GM12878 (cell line): Measurements from ENCODE around the gene FAM163B. TPM values are rescaled to one million over a fixed set of nuclear protein-coding genes. Genes with fewer than 3 reads are reported as not detected.
"Not testable (repeated sequence)": the region's sequence is repeated elsewhere in the genome, so short reads cannot be mapped to it uniquely, and the experiment has no call there.

Source experiments
- ATAC-seq: fragments of 200-7000 bp; cut with Tn5 transposase; 3 replicates; pipeline ENCODE4 v1.9.1; 2020; ENCODE audit warnings: mild to moderate bottlenecking, moderate library complexity
- BruUV-seq: library from RNA; stranded (reverse); fragments of 400-500 nt; replicated peaks from 2 replicates; lab custom pipeline; 2021; lab: Mats Ljungman, UMichigan
- CTCF ChIA-PET: fragments of 300-600 bp; sonication (Branson Sonifier 250); formaldehyde crosslinking; extraction: SDS; loops from one replicate; lab custom pipeline; 2021; ENCODE audit warnings: inconsistent platforms; lab: Yijun Ruan, JAX
- POLR2A ChIA-PET: fragments of 350-600 bp; formaldehyde crosslinking; extraction: SDS; loops from one replicate; lab custom pipeline; 2021; ENCODE audit warnings: inconsistent platforms; lab: Charles Lee
- RAD21 ChIA-PET: fragments of 300-600 bp; sonication (Branson Sonifier 250); formaldehyde crosslinking; loops from one replicate; lab custom pipeline; 2023; ENCODE audit warnings: antibody characterized with exemption; ENCODE audit not compliant: unreplicated experiment; lab: Charles Lee
- SMC1A ChIA-PET: fragments of 300-600 bp; sonication (Branson Sonifier 250); formaldehyde crosslinking; loops from one replicate; lab custom pipeline; 2023; ENCODE audit not compliant: unreplicated experiment, uncharacterized antibody; lab: Charles Lee
- DNase-seq: peaks from one replicate; pipeline ENCODE4 v3.0.0-alpha.2; 2011; ENCODE audit warnings: low read depth, low spot score
- FAIRE-seq: peaks from 3 replicates; lab custom pipeline; 2011; peaks lifted over from hg19 to GRCh38; lab: Jason Lieb, UNC
- H2AFZ ChIP-seq: 2 replicates; pipeline ENCODE4 v1.6.0; 2011; ENCODE audit warnings: low read depth, low read length, control low read depth; ENCODE audit not compliant: control insufficient read depth
- H3K27ac ChIP-seq: 2 replicates; pipeline ENCODE4 v1.5.1; 2011; ENCODE audit warnings: control low read depth; ENCODE audit not compliant: control insufficient read depth, insufficient read depth
- H3K27me3 ChIP-seq, 2 experiments: replicated peaks in 1 of 2; 2 replicates each; pipeline versions ENCODE4 v1.6.0 to v1.6.1; 2011; ENCODE audit warnings: low read length in 1 of 2; ENCODE audit not compliant: control insufficient read depth in 2 of 2, insufficient read depth in 2 of 2
- H3K36me3 ChIP-seq, 2 experiments: 2 replicates each; pipeline ENCODE4 v1.5.1; 2011; ENCODE audit warnings: low read length in 1 of 2; ENCODE audit not compliant: control insufficient read depth in 2 of 2, insufficient read depth in 2 of 2
- H3K4me1 ChIP-seq: 2 replicates; pipeline ENCODE4 v1.6.1; 2011; ENCODE audit warnings: mild to moderate bottlenecking, low read length, moderate library complexity, mixed read lengths; ENCODE audit not compliant: control insufficient read depth, insufficient read depth
- H3K4me2 ChIP-seq: 2 replicates; pipeline ENCODE4 v1.6.0; 2011; ENCODE audit warnings: control low read depth; ENCODE audit not compliant: control insufficient read depth, insufficient read depth
- H3K4me3 ChIP-seq: fragments of 200-600 bp; sonication (generic); 2 replicates; pipeline ENCODE4 v1.5.1; 2016
- H3K79me2 ChIP-seq: 2 replicates; pipeline ENCODE4 v1.6.0; 2011; ENCODE audit warnings: low read length; ENCODE audit not compliant: control insufficient read depth, insufficient read depth
- H3K9ac ChIP-seq: 2 replicates; pipeline ENCODE4 v1.8.0; 2011; ENCODE audit warnings: low read length, control low read depth, mixed read lengths; ENCODE audit not compliant: control insufficient read depth, insufficient read depth
- H3K9me3 ChIP-seq: replicated peaks from 3 replicates; pipeline ENCODE4 v1.5.1; 2011; ENCODE audit warnings: mild to moderate bottlenecking, low read length; ENCODE audit not compliant: control insufficient read depth, insufficient read depth
- H4K20me1 ChIP-seq: 2 replicates; pipeline ENCODE4 v1.6.0; 2011; ENCODE audit not compliant: control insufficient read depth, insufficient read depth
- CEBPB ChIP-seq, 2 experiments: fragments of 150-350 bp in 1 of 2; IDR thresholded peaks; 2 replicates each; pipeline ENCODE4 v1.6.1; 2012 to 2014; ENCODE audit warnings: low read depth in 2 of 2, low read length in 2 of 2, borderline replicate concordance in 1 of 2, inconsistent platforms in 1 of 2
- HDAC6 ChIP-seq: fragments of 200-600 bp; sonication (generic); IDR thresholded peaks from one replicate; pipeline ENCODE4 v1.8.0; 2017; ENCODE audit warnings: antibody characterized with exemption; ENCODE audit not compliant: unreplicated experiment
- PBX3 ChIP-seq: IDR thresholded peaks from 2 replicates; pipeline ENCODE4 v1.6.1; 2011; ENCODE audit warnings: mild to moderate bottlenecking, low read depth, low read length, moderate library complexity; ENCODE audit not compliant: insufficient replicate concordance
- REST ChIP-seq: IDR thresholded peaks from 2 replicates; pipeline ENCODE4 v1.6.1; 2012; ENCODE audit warnings: mild to moderate bottlenecking, low read depth, low read length
- SP1 ChIP-seq: IDR thresholded peaks from one replicate; pipeline ENCODE4 v1.6.1; 2011; ENCODE audit warnings: low read depth, low read length
- STAT1 ChIP-seq: fragments of 450-650 bp; conservative IDR thresholded peaks from 2 replicates; pipeline ENCODE4 v1.6.1; 2014; ENCODE audit warnings: antibody characterized with exemption, mild to moderate bottlenecking
- WGBS: methylation state at CpG from one replicate; pipeline ENCODE4 v1.1.6; 2016; ENCODE audit warnings: low lambda C conversion rate; ENCODE audit not compliant: insufficient replicate concordance, insufficient coverage; ENCODE audit errors: missing lambda C conversion rate; 5-methylcytosine and 5-hydroxymethylcytosine counted together
- in situ Hi-C: fragments of 300-500 bp; cut with MboI; formaldehyde crosslinking; loops from 9 replicates; pipeline ENCODE4 v1.14.3; 2018; ENCODE audit warnings: mixed read lengths
- intact Hi-C: fragments of 100-400 bp; cut with micrococcal nuclease; formaldehyde crosslinking; loops from one replicate; pipeline ENCODE4 v1.14.2; 2022; ENCODE audit not compliant: unreplicated experiment
- polyA plus RNA-seq, 11 experiments: library from polyadenylated mRNA; depleted of rRNA in 4 of 11; unstranded in 6 of 11; stranded (reverse) in 5 of 11; fragments of >200 nt; fragmentation: Nextera tagmentation in 4 of 11; fragmentation: Illumina TruSeq in 1 of 11; extraction: Ambion mirVana in 4 of 11; extraction: Trizol in 1 of 11; gene quantifications; 1 replicate in 1 of 11; 2 replicates in 10 of 11; pipeline versions ENCODE4 v1.2.1 to v1.2.3, GENCODE V29; 2011 to 2016; ENCODE audit warnings: inconsistent platforms in 2 of 11, missing spikeins in 2 of 11, low read depth in 1 of 11
- total RNA-seq, 4 experiments: library from RNA; depleted of rRNA in 3 of 4; stranded (reverse); fragments of >200 nt in 3 of 4; fragmentation: Illumina TruSeq in 1 of 4; extraction: Trizol in 1 of 4; gene quantifications; 2 replicates each; pipeline versions ENCODE4 v1.2.1 to v1.2.3, GENCODE V29; 2013 to 2021

The FAM163B gene
- total and polyA plus RNA-seq, 10 of the 15 experiments (the other 5 are each of a cell fraction or from before 2014, with no cell fraction given), result not detected

DNA sequence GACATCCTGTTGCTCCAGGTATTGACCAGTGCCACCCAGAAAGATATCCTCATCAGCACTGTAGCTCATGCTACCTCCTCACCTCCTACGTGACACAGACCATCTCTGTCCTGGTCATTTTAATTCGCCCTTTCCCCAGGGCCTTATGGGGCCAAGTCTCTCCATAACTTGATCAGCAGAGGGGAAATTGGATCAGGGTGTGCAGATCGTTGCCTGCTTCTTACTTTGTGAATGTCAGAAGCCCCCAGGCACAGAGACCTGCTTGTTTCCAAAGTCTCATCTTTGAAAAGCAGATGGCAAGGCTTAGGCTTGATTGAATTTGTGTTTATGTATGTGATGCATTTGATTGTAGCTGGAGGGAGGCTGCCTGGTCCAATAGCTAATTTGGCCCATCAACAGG lies 18.2 kb upstream of the FAM163B start (continued):
- no peak for TF ChIP-seq HDAC6
- no peak for TF ChIP-seq SP1

DNA sequence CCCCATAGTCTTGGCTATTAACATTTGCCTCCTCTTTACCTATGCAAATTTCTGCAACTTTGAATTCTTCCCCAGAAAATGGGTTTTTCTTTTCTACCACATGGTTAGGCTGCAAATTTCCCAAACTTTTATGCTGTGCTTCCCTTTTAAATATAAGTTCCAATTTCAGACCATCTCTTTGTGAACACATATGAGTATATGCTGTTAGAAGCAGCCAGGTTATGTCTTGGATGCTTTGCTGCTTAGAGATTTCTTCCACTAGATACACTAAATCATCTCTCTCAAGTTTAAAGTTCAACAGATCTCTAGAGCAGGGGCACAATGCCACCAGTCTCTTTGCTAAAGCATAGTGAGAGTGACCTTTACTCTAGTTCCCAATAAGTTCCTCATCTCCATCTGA lies 16.8 kb upstream of the FAM163B start:
- FAIRE-seq, ATAC-seq, H3K79me2 ChIP-seq, RAD21 ChIA-PET, H4K20me1 ChIP-seq, CTCF ChIA-PET, H3K9me3 ChIP-seq, H3K9ac ChIP-seq, H3K4me2 ChIP-seq, SMC1A ChIA-PET, H3K27me3 ChIP-seq, POLR2A ChIA-PET, H3K27ac ChIP-seq, intact Hi-C loops, in situ Hi-C loops, H3K4me3 ChIP-seq, H2AFZ ChIP-seq, DNase-seq, H3K36me3 ChIP-seq, H3K4me1 ChIP-seq, BruUV-seq: not testable (repeated sequence)

DNA sequence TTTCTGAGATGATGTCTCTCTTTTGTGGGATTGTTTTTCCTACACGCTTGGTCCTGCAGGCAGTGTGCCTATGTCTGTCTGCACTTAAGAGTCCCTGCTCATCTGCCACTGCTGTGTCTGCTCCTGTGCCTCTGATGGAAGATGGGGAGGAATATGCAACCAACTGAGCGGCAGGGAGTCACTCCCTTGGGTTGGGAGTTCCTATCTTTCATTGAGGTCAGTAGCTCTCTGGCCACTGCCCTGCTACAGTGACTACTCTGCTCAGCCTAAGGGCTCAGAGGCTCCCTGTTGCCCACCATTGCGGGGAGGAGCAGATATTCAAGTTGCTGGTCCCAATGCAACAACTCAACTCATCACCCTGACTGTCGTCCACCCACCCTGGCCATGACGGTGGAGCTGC lies 13.4 kb upstream of the FAM163B start:
- ChIA-PET POLR2A (no interaction called here), CTCF (no interaction called here), SMC1A (no interaction called here), RAD21 (no interaction called here)
- Histone ChIP-seq H3K9ac (no peak overlapping the region), H4K20me1 (no peaks in the 10 kb centered on the region), H3K4me3 (no peak overlapping the region), H3K27me3 (peaks cover 0 to 2% of the 10 kb centered on the region in 2 experiments; a peak in 3 of 4 replicates), H3K36me3 (no peaks in the 10 kb centered on the region), H3K4me1 (peaks cover 6% of the 10 kb centered on the region; the same call in 1 of the 2 replicates), H2AFZ (no peak overlapping the region), H3K27ac (no peak overlapping the region), H3K9me3 (no peaks in the 10 kb centered on the region; the same call in 2 of the 3 replicates), H3K4me2 (no peak overlapping the region), H3K79me2 (no peaks in the 10 kb centered on the region)
- TF ChIP-seq REST (no peak), CEBPB (IDR thresholded peaks at IDR 0.05; ENCODE audit: borderline replicate concordance in 1 of 2, low read depth in 2 of 2, low read length in 2 of 2) (no peak), PBX3 (no peak), STAT1 (no peak)
- in situ Hi-C loops, result no loop called here
- no peak for FAIRE-seq
- 35% methylated on average over 5 of the region's 5 CpGs for WGBS
- DNase-seq, result no peak
- intact Hi-C loops, result no loop called here
- BruUV-seq, result no TSS peak
- no peak for ATAC-seq
